Transverse colon (tissue), 3 donors: Measurements from ENCODE around the gene TRAK1.

Source experiments
- POLR2A ChIP-seq: fragments of 450-650 bp; IDR thresholded peaks from one replicate; pipeline ENCODE4 v1.6.1; 2016; ENCODE audit warnings: antibody characterized with exemption, mild to moderate bottlenecking, moderate library complexity
- TF ChIP-seq, protein P1 (sequence below), 5 experiments: fragments of 200-600 bp in 3 of 5; fragments of 450-650 bp in 2 of 5; sonication (generic) in 3 of 5; IDR thresholded peaks; 1 replicate in 2 of 5; 2 replicates in 3 of 5; pipeline ENCODE4 v1.5.1; 2016 to 2017; ENCODE audit warnings: antibody characterized with exemption in 5 of 5, inconsistent platforms in 3 of 5, mild to moderate bottlenecking in 2 of 5, moderate library complexity in 1 of 5

DNA sequence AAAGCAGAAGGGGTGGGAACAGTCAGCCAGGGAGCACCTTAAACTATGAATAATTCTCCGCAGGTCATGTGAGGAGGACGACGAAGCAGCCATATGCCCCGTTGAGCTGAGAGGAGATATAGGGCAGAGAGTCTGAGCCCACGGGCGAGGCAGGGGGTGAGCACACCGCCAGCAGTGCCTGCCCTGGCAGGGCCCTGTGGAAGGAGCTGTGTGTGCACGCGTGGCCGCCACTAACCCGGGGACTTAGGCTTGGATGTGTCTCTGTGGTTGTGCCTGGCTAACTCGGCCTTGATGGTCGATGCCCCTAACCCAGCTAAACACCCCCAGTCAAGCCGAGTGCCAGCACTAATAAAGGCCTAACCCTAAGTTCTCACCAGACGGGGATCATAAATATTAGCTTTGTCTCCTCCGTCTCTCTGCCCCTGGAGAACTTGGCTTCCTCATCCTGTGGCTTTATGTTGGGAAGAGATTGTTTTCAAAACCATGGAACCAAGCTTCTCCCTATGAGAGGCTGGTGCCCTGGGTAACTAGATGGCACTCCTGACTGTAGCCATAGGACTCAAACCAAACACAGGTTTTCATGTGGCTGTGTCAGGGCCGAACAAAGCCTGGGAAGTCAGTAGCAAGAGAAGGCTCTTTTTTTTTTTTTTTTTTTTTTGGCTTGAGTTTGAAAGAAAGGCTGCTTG lies 129.4 kb downstream of the TRAK1 start:
- TF ChIP-seq, protein P1, sequence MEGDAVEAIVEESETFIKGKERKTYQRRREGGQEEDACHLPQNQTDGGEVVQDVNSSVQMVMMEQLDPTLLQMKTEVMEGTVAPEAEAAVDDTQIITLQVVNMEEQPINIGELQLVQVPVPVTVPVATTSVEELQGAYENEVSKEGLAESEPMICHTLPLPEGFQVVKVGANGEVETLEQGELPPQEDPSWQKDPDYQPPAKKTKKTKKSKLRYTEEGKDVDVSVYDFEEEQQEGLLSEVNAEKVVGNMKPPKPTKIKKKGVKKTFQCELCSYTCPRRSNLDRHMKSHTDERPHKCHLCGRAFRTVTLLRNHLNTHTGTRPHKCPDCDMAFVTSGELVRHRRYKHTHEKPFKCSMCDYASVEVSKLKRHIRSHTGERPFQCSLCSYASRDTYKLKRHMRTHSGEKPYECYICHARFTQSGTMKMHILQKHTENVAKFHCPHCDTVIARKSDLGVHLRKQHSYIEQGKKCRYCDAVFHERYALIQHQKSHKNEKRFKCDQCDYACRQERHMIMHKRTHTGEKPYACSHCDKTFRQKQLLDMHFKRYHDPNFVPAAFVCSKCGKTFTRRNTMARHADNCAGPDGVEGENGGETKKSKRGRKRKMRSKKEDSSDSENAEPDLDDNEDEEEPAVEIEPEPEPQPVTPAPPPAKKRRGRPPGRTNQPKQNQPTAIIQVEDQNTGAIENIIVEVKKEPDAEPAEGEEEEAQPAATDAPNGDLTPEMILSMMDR (IDR thresholded peaks at IDR 0.05), result no peak
- no peak for TF ChIP-seq POLR2A
